Prostate gland (tissue), 2 donors: Measurements from ENCODE around the gene NDUFS6.

Experiments
- CTCF ChIP-seq, 4 experiments: fragments of 200-600 bp in 2 of 4; fragments of 450-650 bp in 2 of 4; sonication (generic) in 2 of 4; IDR thresholded peaks; 1 replicate in 3 of 4; 2 replicates in 1 of 4; pipeline ENCODE4 v1.5.1; 2016 to 2019; ENCODE audit warnings: antibody characterized with exemption in 4 of 4, mild to moderate bottlenecking in 2 of 4, moderate library complexity in 2 of 4
- POLR2A ChIP-seq: fragments of 450-650 bp; IDR thresholded peaks from one replicate; pipeline ENCODE4 v1.6.1; 2016; ENCODE audit warnings: antibody characterized with exemption, mild to moderate bottlenecking
- POLR2AphosphoS5 ChIP-seq: sonication (generic); formaldehyde crosslinking; IDR thresholded peaks from one replicate; pipeline ENCODE4 v1.6.1; 2017; ENCODE audit warnings: antibody characterized with exemption

DNA sequence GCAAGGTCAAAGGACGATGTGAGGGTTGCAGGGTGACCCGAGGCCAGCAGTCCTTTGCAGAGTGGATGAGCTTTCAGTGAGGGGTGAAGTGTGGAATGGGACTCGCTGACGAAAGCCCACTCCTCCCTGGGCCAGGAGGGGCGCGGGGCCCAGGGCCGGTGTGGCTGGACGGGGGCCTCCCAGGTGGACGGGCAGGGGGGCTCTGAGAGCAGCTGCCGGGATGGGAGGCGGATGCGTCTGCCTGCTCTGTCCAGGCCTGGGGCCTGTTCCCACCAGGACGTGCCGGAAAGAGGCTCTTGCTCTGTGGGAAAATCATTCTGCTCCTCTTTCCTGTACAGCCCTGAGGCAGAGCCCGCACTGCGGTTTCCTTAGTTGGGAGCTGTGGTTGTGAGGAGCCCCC, 57.2 kb downstream of the NDUFS6 start:
- TF ChIP-seq CTCF (IDR thresholded peaks at IDR 0.05) (no peak), POLR2A (no peak), POLR2AphosphoS5 (no peak)
